Cardiac fibroblast (primary cell): ENCODE measurements around the gene TFE3.

ENCODE experiments used
- DNase-seq, 2 donors: peaks; one replicate each; pipeline versions ENCODE4 v3.0.0 to v3.0.0-alpha.2; 2010; ENCODE audit warnings: low read depth in 2 of 2
- H3K4me3 ChIP-seq, 2 donors: replicated peaks in 1 of 2; 1 replicate in 1 of 2; 2 replicates in 1 of 2; pipeline ENCODE4 v1.5.1; 2011; ENCODE audit warnings: low read depth in 2 of 2, low read length in 2 of 2, mild to moderate bottlenecking in 2 of 2, moderate library complexity in 1 of 2
- TF ChIP-seq, protein P1 (sequence below): IDR thresholded peaks from one replicate; pipeline ENCODE4 v1.5.1; 2011; ENCODE audit warnings: low read depth, mild to moderate bottlenecking, low read length, inconsistent platforms

The TFE3 gene

DNA sequence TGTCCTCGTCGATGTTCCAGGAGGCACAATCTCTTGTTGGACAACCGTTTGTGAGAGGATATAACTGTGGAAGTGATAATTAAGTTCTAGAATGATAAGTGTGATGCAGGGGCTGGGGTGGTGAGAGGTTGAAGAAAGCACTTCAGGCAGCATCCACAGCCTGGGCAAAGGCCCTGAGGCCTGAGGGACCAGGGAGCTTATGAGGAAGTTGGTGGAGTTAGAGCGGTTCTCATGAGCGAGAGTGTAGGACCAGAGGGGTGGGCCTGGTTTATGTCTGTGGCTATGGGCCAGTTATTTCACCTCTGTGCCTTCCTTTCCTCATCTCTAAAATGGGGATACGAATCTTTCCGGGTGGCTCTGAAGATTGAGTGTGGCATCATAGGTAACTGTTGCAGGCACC lies 18.3 kb upstream of the TFE3 start:
- DNase-seq, result no peak
- no peak overlapping the region for H3K4me3 ChIP-seq
- TF ChIP-seq, protein P1, sequence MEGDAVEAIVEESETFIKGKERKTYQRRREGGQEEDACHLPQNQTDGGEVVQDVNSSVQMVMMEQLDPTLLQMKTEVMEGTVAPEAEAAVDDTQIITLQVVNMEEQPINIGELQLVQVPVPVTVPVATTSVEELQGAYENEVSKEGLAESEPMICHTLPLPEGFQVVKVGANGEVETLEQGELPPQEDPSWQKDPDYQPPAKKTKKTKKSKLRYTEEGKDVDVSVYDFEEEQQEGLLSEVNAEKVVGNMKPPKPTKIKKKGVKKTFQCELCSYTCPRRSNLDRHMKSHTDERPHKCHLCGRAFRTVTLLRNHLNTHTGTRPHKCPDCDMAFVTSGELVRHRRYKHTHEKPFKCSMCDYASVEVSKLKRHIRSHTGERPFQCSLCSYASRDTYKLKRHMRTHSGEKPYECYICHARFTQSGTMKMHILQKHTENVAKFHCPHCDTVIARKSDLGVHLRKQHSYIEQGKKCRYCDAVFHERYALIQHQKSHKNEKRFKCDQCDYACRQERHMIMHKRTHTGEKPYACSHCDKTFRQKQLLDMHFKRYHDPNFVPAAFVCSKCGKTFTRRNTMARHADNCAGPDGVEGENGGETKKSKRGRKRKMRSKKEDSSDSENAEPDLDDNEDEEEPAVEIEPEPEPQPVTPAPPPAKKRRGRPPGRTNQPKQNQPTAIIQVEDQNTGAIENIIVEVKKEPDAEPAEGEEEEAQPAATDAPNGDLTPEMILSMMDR, result no peak

GRCh38 chrX:49060914-49061313 lies 17.8 kb upstream of the TFE3 start:
- H3K4me3 ChIP-seq, result no peak overlapping the region
- no peak for DNase-seq
- TF ChIP-seq, protein P1, result no peak

- TF ChIP-seq, protein P1, result no peak
- H3K4me3 ChIP-seq, result no peak overlapping the region
- no peak for DNase-seq
Measured at GRCh38 chrX:49059681-49060085, 16.5 kb upstream of the TFE3 start.

GRCh38 chrX:49059201-49059600 lies 16.0 kb upstream of the TFE3 start:
- TF ChIP-seq, protein P1, result no peak
- no peak for DNase-seq
- H3K4me3 ChIP-seq, result no peak overlapping the region

DNA sequence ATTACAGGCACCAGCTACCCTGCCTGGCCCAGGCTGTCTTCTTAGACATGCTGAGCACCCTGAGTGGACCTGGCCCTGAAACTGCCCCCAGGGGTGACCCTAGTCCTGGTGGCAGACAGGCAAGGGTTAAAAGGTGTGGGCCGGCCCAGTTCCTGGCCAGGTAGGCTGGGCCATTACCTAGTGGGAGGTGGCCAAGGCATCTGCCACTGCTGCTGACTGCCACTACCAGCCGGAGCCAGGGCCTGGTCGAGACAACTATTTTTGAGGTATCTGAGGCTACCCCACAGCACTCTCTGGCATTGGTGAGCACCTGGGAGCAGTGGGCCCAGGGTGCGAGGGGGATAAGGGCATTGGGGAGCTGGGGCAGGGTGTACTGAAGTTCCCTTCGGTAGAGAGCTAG lies 15.6 kb upstream of the TFE3 start, which contains the start of gene CCDC120:
CCDC120 (plus strand) TSS at position 206 of the 400 bp plus-strand sequence. CDS start 3,043 bp downstream, outside the sequence.
- TF ChIP-seq, protein P1, result no peak
- no peak for DNase-seq
- H3K4me3 ChIP-seq, result no peak within 1 kb of the TSS

GRCh38 chrX:49054073-49054762 lies 11.1 kb upstream of the TFE3 start:
- peak overlapping the region; percentile 49 to 52 for H3K4me3 ChIP-seq
- DNase-seq, result no peak
- TF ChIP-seq, protein P1, result no peak
